GM10248 (cell line): Measurements from ENCODE around the gene ZNF429.
"Not testable (repeated sequence)": the region's sequence is repeated elsewhere in the genome, so short reads cannot be mapped to it uniquely, and the experiment has no call there.

Source experiments
- CTCF ChIA-PET: fragments of 300-600 bp; sonication (Branson Sonifier 250); formaldehyde crosslinking; extraction: SDS; loops from one replicate; lab custom pipeline; 2021; ENCODE audit warnings: antibody characterized with exemption; lab: Yijun Ruan, JAX
- POLR2A ChIA-PET: fragments of 350-650 bp; sonication (Branson Sonifier 250); formaldehyde crosslinking; extraction: SDS; loops from one replicate; lab custom pipeline; 2020; ENCODE audit warnings: antibody characterized with exemption; lab: Yijun Ruan, JAX
- DNase-seq: peaks from one replicate; pipeline ENCODE4 v3.0.0; 2012; ENCODE audit errors: extremely low spot score
- TF ChIP-seq, protein P1 (sequence below): IDR thresholded peaks from 2 replicates; pipeline ENCODE4 v1.5.1; 2012; ENCODE audit warnings: mild to moderate bottlenecking, low read depth; ENCODE audit errors: extremely low read depth, missing control alignments, control extremely low read depth

The ZNF429 gene

DNA sequence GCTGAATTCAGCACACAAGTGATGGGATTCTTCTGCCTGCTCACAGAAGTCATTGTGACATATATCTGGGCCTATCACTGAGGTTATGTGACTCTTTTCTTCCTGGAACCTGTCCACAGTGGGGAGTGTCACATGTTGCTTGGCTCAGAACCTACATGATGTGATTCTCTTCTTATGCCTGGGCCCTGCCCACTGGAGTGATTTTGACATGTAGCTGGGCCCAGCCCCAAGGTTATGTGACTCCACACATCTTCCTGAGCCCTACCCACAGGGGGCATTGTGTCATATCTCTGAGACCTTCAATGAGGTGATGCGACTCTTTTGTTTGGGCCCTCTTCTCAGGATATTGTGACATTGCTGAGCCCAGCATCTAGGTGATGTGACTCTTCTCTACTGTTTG lies 17.4 kb upstream of the ZNF429 start:
- TF ChIP-seq, protein P1, sequence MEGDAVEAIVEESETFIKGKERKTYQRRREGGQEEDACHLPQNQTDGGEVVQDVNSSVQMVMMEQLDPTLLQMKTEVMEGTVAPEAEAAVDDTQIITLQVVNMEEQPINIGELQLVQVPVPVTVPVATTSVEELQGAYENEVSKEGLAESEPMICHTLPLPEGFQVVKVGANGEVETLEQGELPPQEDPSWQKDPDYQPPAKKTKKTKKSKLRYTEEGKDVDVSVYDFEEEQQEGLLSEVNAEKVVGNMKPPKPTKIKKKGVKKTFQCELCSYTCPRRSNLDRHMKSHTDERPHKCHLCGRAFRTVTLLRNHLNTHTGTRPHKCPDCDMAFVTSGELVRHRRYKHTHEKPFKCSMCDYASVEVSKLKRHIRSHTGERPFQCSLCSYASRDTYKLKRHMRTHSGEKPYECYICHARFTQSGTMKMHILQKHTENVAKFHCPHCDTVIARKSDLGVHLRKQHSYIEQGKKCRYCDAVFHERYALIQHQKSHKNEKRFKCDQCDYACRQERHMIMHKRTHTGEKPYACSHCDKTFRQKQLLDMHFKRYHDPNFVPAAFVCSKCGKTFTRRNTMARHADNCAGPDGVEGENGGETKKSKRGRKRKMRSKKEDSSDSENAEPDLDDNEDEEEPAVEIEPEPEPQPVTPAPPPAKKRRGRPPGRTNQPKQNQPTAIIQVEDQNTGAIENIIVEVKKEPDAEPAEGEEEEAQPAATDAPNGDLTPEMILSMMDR, result no peak
- POLR2A ChIA-PET, result no interaction called here
- no peak for DNase-seq
- CTCF ChIA-PET, result no interaction called here

DNA sequence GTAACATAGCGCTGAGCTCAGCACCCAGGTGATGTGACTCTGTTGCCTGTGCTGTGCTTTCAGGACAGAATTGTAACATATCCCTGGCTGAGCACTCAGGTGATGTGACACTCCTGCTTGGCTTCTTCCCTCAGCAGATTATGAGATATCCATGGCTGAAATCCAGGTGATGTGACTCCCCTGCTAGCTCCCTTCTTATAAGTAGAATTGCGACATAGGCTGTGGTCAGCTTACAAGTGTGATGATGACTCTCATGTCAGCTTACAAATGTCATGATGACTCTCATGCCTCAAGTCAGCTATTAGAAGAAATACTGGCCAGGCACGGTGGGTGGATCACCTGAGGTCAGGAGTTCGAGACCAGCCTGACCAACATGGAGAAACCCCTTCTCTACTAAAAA lies 14.3 kb upstream of the ZNF429 start:
- ChIA-PET CTCF (interaction anchor here (0.9 kb wide), 1 partner anchor 9 kb away, joined by 3 read pairs; no protein-coding TSS in a partner anchor), POLR2A (no interaction called here)
- TF ChIP-seq, protein P1, result no peak
- no peak for DNase-seq

DNA sequence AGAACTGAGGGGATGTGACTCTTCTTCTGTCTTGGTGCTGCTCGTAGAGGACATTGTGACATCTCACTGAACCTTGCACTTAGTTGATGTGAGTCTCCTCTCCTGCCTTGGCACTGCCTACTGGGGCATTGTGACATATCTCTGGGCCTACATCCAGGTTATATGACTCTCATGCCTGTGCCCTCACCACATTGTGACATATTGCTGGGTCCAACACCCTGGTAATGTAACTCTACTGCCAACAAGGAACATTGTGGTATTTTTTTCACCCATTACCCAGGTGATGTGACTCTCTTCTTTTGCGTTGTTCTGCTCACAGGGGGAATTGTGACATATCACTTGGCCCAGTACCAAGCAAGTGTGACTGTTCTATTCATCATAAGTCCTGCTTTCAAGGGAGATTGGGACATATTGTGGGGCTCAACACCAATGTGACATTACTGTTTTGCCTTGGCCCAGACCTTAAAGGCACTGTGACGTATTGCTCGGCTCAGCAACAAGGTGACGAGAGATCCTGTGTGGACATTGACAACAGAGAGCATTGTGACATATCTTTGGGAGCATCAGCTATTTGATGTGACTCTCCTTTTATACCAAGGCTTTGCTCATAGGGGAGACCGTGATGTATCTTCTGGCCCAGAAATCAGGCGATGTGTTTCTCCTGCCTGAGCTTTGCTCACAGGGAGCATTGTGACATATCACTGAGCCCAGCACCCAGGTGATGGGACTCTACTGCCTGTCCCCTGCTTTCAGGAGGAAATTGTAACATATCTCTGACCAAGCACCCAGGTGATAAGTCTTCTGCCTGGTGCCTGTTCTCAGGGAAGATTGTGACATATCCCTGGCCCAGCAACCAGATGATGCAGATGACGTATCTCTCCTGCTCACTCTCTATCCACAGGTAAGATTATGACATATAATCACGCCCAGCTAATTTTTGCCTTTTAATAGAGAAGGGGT lies 12.2 kb upstream of the ZNF429 start:
- ChIA-PET POLR2A (no interaction called here), CTCF (no interaction called here)
- no peak for DNase-seq
- TF ChIP-seq, protein P1, result no peak

DNA sequence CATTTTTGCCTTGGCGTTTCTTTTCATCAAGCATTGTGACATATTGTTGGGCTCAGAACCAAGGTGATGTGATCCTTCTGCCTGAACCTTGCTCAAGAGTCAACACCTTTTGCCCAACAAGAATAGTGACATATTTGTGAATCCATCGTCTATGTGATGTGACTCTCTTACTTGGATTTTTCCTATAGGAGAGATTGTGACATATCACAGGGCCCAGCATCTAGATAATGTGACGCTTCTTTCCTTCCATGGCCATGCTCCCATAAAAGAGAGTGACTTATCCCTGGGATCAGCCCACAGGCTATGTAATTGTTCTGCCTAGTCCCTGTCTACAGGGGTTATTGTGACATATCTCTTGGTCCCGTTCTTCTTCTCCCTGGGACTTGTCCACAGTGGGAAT lies 8.5 kb upstream of the ZNF429 start:
- ChIA-PET CTCF (no interaction called here), POLR2A (no interaction called here)
- DNase-seq, result no peak

DNA sequence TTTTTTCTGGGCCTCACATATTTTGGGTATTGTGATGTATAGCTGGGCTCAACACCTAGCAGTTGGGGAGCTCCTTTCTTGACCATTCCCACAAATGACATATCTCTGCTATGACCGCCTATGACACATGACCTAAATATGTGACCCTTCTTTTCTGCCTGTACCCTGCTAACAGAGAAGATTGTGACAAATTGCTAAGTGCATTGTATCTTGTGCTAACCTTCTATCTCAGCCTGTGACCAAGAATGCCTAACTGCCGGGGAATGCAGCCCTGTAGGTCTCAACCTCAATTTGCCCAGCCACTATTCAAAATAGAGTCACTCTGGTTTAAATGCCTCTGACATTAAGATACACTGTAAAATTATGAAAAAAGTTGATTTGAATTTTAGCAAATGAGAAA lies 6.8 kb upstream of the ZNF429 start:
- ChIA-PET CTCF (no interaction called here), POLR2A (no interaction called here)
- TF ChIP-seq, protein P1, result no peak
- no peak for DNase-seq

More for the DNA sequence above, 8.5 kb upstream of the ZNF429 start:
- TF ChIP-seq, protein P1, result no peak

DNA sequence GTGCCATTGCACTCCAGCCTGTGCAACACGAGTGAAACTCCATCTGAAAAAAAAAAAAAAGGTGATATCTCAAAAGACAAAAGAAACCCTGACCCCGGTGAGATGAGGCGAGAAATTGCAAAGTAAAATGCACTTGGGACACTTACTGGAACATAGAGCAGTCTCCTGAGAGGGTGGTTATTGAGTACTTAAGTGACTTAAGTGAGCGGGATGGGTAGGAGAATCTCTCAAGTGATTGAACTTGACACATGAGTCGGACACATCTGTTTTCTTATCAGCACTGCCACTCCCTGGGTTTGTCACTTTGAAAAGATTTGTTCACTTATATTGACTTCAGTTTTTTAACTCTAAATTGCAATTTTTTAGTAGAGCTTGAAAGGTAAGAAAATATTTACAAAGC lies 2.8 kb downstream of the ZNF429 start:
- ChIA-PET CTCF (no interaction called here), POLR2A (no interaction called here)
- no peak for DNase-seq
- TF ChIP-seq, protein P1, result no peak

DNA sequence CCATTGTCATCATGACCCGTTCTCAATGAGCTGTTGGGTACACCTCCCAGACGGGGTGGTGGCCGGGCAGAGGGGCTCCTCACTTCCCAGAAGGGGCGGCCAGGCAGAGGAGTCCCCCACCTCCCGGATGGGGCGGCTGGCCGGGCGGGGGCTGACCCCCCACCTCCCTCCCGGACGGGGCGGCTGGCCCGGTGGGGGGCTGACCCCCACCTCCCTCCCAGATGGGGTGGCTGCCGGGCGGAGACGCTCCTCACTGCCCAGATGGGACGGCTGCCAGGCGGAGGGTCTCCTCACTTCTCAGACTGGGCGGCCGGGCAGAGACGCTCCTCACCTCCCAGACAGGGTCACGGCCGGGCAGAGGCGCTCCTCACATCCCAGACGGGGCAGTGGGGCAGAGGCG lies 5.7 kb downstream of the ZNF429 start:
- CTCF ChIA-PET, POLR2A ChIA-PET, DNase-seq: not testable (repeated sequence)

DNA sequence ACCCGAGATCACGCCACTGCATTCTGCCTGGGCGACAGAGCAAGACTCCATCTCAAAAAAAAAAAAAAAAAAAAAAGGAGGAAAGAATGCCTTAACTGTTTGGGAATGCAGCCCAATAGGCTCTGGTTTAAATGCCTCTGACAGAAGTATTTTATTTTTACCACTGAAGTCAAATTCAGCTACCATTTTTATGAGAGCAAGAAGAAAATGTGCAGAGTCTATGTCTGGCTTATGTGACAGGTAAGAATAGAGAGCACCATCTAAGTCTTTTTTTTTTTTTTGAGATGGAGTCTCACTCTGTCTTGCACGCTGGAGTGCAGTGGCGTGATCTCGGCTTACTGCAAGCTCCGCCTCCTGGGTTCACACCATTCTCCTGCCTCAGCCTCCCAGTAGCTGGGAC lies 7.2 kb downstream of the ZNF429 start:
- DNase-seq, CTCF ChIA-PET, POLR2A ChIA-PET: not testable (repeated sequence)
